SK-N-MC (cell line): Measurements from ENCODE around the gene SLC35G6.

Experiments used
- DNase-seq: peaks from one replicate; pipeline ENCODE4 v3.0.0-alpha.2; 2011; ENCODE audit warnings: low read depth, low spot score
- H3K27ac ChIP-seq: fragments of 200-600 bp; sonication (generic); 2 replicates; pipeline ENCODE4 v1.5.1; 2016; ENCODE audit warnings: mixed run types
- H3K36me3 ChIP-seq: fragments of 200-600 bp; sonication (generic); 2 replicates; pipeline ENCODE4 v1.6.1; 2017; ENCODE audit warnings: antibody characterized with exemption, low read length, mixed read lengths; ENCODE audit not compliant: insufficient read depth
- H3K4me3 ChIP-seq: fragments of 200-600 bp; sonication (generic); 2 replicates; pipeline ENCODE4 v1.5.1; 2016
- H3K9ac ChIP-seq: fragments of 200-600 bp; sonication (generic); 2 replicates; pipeline ENCODE4 v1.8.0; 2017; ENCODE audit warnings: mixed run types, mixed read lengths; ENCODE audit not compliant: insufficient read length
- H3K9me3 ChIP-seq: fragments of 200-600 bp; sonication (generic); 2 replicates; pipeline ENCODE4 v1.6.1; 2017; ENCODE audit warnings: low read depth, mild to moderate bottlenecking, antibody characterized with exemption, low read length, moderate library complexity, mixed read lengths
- EZH2 ChIP-seq: fragments of 200-600 bp; sonication (generic); IDR thresholded peaks from one replicate; pipeline ENCODE4 v1.6.1; 2017; ENCODE audit warnings: antibody characterized with exemption
- FOXP2 ChIP-seq: optimal IDR thresholded peaks from 2 replicates; pipeline ENCODE3; 2011; ENCODE audit warnings: mild to moderate bottlenecking, moderate library complexity; ENCODE audit not compliant: insufficient read depth; ENCODE audit errors: extremely low read length, control extremely low read depth
- POLR2AphosphoS5 ChIP-seq: IDR thresholded peaks from 2 replicates; pipeline ENCODE4 v1.6.1; 2012; ENCODE audit warnings: mild to moderate bottlenecking, low read depth, low read length, borderline replicate concordance

SLC35G6 gene

GRCh38 chr17:7445619-7445968 lies 35.7 kb upstream of the SLC35G6 start:
- no peak for TF ChIP-seq FOXP2
- TF ChIP-seq EZH2: no peak
- TF ChIP-seq POLR2AphosphoS5: no peak
- Histone ChIP-seq H3K4me3 (no peak overlapping the region), H3K9ac (no peak overlapping the region), H3K9me3 (no peaks in the 10 kb centered on the region), H3K27ac (no peak overlapping the region), H3K36me3 (no peaks in the 10 kb centered on the region)
- no peak for DNase-seq

GRCh38 chr17:7448461-7448860 lies 32.8 kb upstream of the SLC35G6 start:
- no peak for DNase-seq
- H3K27ac ChIP-seq: no peak overlapping the region
- no peak for TF ChIP-seq EZH2
- no peak for TF ChIP-seq POLR2AphosphoS5
- no peak for TF ChIP-seq FOXP2
- H3K9me3 ChIP-seq: no peaks in the 10 kb centered on the region
- no peak overlapping the region for H3K9ac ChIP-seq
- H3K36me3 ChIP-seq: no peaks in the 10 kb centered on the region
- no peak overlapping the region for H3K4me3 ChIP-seq

GRCh38 chr17:7459961-7460545 lies 21.2 kb upstream of the SLC35G6 start:
- no peak for DNase-seq
- Histone ChIP-seq H3K9ac (no peak overlapping the region), H3K36me3 (no peaks in the 10 kb centered on the region; the same call in 1 of the 2 replicates), H3K4me3 (no peak overlapping the region), H3K27ac (no peak overlapping the region), H3K9me3 (no peaks in the 10 kb centered on the region)
- no peak for TF ChIP-seq POLR2AphosphoS5
- TF ChIP-seq EZH2: no peak
- TF ChIP-seq FOXP2: no peak

GRCh38 chr17:7460850-7461660 lies 20.2 kb upstream of the SLC35G6 start:
- no peaks in the 10 kb centered on the region for H3K9me3 ChIP-seq
- TF ChIP-seq EZH2 (no peak), POLR2AphosphoS5 (no peak), FOXP2 (no peak)
- no peak overlapping the region for H3K4me3 ChIP-seq
- H3K36me3 ChIP-seq: no peaks in the 10 kb centered on the region; the same call in 1 of the 2 replicates
- H3K27ac ChIP-seq: no peak overlapping the region
- no peak overlapping the region for H3K9ac ChIP-seq
- no peak for DNase-seq

GRCh38 chr17:7462474-7463371 lies 18.5 kb upstream of the SLC35G6 start:
- Histone ChIP-seq H3K9me3 (no peaks in the 10 kb centered on the region), H3K27ac (no peak overlapping the region), H3K9ac (no peak overlapping the region), H3K4me3 (no peak overlapping the region), H3K36me3 (no peaks in the 10 kb centered on the region; the same call in 1 of the 2 replicates)
- TF ChIP-seq FOXP2: no peak
- no peak for TF ChIP-seq POLR2AphosphoS5
- no peak for TF ChIP-seq EZH2
- DNase-seq: no peak

- no peaks in the 10 kb centered on the region for H3K9me3 ChIP-seq
- H3K9ac ChIP-seq: no peak overlapping the region
- no peak for TF ChIP-seq POLR2AphosphoS5
- no peak for TF ChIP-seq FOXP2
- no peak for TF ChIP-seq EZH2
- no peak for DNase-seq
- no peak overlapping the region for H3K4me3 ChIP-seq
- no peaks in the 10 kb centered on the region; the same call in 1 of the 2 replicates for H3K36me3 ChIP-seq
- no peak overlapping the region for H3K27ac ChIP-seq
These were observed 17.8 kb upstream of the SLC35G6 start for GRCh38 chr17:7463372-7463846.

GRCh38 chr17:7464081-7464480 lies 17.2 kb upstream of the SLC35G6 start:
- DNase-seq: no peak
- Histone ChIP-seq H3K27ac (no peak overlapping the region), H3K4me3 (no peak overlapping the region), H3K9me3 (no peaks in the 10 kb centered on the region), H3K36me3 (no peaks in the 10 kb centered on the region; the same call in 1 of the 2 replicates), H3K9ac (no peak overlapping the region)
- TF ChIP-seq FOXP2 (no peak), EZH2 (no peak), POLR2AphosphoS5 (no peak)
